Measurements from ENCODE around the gene KCNIP1.

KCNIP1 gene

GRCh38 chr5:170651604-170652277, 147.9 kb downstream of the KCNIP1 start:
- no peak for DNase-seq

DNA sequence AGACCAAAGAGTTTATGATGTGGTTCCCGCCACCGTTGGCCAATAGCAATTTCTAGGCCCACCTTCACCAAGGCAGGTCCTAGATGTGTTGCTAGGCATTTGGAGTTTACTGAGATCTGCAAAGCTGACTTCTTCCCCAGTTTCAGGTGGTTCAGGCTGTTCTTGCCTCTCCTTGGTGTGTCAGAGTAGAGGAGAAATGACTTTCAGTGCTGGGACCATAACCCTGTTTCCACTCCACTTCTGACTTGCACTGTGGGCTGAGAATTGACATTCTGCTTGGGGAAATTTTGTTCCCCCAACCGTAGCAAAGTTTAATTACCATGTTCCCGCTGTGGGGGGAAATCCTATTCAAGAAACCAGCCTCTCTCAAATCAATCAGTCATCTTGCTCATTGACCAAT, 151.7 kb downstream of the KCNIP1 start:
- no peak for DNase-seq

DNA sequence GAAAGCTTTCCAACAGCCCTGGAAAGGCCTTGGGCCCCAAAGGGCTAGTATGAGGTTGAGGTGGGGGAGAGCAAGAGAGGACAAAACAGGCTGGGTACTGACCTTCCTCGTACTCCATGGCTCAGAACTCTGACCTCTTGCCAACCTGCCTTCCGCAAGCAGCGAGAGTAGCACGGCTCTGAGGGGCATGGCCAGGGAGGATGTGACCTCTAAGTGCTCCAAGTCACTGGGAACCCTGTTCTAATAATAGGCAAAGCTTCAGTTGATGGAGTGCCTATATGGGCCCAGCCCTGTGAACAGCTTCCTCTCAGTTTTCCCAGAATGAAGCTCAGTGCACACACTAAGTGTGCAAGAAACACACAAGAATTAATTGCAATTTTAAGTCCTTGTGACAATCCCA, 152.1 kb downstream of the KCNIP1 start:
- no peak for DNase-seq

- no peak for DNase-seq
Observed at GRCh38 chr5:170656346-170656745, 152.5 kb downstream of the KCNIP1 start.

- DNase-seq, result no peak
Observed at GRCh38 chr5:170660531-170660930, 156.7 kb downstream of the KCNIP1 start.

- no peak for DNase-seq
Observed at GRCh38 chr5:170662966-170663365, 159.1 kb downstream of the KCNIP1 start.

DNA sequence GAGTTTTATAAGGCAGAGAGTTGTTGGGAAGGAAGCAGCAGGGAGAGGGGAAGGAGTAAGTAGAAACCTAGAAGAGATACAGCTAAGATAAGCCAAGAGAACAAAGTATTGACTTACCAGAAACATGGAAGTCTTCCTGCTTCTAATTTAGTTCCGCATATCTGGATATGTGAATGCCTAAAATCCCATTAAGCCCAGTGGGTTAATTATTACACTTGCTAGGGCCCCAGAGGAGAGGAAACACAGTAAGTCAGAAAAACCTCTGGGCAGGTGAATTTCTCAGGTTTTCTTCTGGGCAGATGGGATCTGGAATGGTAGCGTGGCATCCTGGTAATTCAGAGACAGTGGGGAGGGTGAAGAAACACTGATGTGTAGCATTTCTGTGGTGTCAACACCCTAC, 175.0 kb downstream of the KCNIP1 start:
- no peak for DNase-seq

- no peak for DNase-seq
Observed at GRCh38 chr5:170681013-170681433, 177.2 kb downstream of the KCNIP1 start.

DNA sequence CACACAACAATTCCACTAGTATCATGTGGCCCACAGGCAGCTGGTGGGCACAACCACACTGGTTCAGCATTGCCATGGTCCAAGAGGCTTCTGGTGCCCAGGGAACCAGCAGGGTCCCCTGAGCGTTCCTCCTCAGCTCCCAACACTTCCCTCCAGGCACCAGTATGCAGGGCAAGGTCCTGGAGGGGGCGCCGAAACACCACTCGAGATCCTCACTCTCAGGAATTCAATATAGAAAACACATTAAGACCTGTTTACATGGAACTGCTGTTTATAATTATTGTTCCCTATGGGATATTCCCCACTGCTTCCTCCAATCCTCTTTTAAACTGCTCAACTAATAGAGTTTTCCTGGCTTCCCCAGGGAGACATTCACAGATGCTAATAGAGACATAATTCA, 187.8 kb downstream of the KCNIP1 start:
- no peak for DNase-seq

DNA sequence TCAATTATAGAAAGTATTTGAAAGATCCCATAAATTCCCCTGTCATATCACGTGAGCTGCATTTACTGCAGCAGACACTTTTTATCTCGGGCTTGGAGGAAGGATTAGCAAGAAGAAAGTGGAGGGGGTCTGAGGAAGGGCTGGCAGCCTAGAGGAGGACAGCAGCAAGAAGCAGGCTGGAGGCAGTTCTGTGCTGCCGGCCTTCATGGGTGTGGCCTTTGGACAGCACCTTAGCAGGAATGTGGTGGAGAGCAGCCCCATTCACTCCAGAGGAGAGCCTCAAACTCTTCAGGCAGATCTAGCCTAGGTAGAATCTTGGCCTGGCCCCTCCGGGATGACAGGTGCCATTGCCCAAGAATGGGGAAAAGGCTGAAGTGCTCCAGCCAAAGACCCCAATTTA, 189.9 kb downstream of the KCNIP1 start:
- DNase-seq, result no peak

DNA sequence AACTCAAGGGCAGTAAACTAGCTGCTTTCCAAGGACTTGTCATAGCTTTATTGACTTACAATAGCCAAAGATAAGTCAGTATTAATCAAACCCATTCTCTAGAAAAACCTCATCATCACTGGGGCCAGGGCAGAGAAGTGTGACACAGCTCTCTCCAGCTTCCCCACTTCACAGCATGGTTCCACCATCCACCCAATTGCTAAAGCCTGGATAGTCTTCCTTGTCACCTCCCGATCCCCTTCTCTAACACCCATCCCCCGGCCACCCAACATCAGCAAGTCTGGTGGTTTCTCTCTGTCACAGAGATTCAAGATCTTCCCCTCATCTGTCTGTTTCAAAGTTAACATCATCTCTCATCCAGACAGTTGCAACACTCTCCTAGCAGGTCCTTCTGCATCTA, 191.1 kb downstream of the KCNIP1 start:
- DNase-seq, result no peak

GRCh38 chr5:170697031-170697430, 193.2 kb downstream of the KCNIP1 start:
- DNase-seq, result no peak

DNA sequence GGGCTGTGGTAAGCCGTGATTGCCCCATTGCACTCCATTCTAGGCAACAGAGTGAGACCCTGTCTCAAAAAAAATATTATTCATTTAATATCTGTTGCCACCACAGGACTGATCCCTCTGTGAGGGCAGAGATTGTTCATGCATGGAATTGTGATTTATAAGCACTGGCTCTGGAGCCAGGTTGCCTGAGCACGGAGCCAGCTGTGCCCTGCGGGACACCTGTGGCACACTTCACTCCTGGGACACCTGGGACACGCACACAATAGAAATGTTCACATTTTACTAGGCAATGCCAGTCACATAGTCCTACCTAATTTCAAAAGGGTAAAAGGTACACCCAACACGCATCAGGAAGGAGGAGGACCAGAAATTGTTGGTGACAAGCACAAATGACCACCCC, 196.7 kb downstream of the KCNIP1 start:
- DNase-seq, result no peak

DNA sequence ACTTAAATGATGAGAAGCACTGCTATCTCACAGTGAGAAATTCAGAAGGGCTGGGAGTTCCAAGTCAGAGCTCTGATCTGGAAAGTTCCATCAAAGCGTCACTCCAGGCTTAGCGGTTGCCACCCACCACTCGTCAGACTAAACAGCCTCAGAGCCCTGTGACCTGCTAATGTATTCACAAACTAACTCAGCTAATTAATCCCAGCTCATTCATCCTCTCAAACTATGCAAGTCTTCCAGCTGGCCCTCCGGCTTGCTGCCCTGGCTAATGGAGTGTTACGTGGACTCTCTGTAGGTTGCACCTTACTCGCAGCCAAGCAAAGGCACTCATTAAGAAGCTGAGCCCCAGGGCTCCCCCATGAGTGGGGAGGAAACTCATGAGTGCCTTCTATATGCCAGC, 197.5 kb downstream of the KCNIP1 start:
- DNase-seq, result no peak

- no peak for DNase-seq
Observed at GRCh38 chr5:170704417-170705192, 200.8 kb downstream of the KCNIP1 start.

GRCh38 chr5:170709640-170710039, 205.8 kb downstream of the KCNIP1 start:
- DNase-seq, result no peak

DNA sequence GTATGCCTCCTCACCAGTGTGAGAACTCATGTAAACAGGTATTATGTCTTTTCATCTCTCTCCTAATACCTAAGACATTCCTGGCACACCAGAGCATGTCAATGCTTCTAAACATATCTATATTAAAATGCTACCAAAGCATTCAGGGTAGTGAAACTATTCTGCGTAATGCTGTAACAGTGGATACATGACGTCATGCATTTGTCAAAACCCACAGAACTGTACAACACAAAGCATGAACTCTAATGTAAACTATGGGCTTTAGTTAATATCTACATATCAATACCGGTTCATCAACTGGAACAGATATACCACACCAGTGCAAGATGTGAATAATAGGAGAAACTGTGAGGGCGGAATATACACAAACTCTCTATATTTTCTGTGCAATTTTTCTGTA, 207.5 kb downstream of the KCNIP1 start:
- no peak for DNase-seq

DNA sequence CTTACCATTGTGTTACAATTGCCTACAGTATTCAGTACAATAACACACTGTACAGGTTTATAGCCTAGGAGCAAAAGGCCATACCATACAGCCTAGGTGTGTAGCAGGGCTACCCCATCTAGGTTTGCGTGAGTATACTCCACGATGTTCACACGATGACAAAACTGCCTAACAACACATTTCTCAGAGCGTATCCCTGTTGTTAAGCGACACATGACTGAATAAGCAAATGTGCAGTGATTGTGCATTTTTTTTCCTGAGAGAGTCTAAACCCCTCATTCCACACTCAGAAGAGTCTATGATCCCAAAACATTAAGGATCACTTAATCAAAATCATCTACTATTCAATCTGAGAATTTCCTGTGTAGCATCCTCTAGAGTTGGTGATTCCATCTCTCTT, 211.3 kb downstream of the KCNIP1 start:
- no peak for DNase-seq

DNA sequence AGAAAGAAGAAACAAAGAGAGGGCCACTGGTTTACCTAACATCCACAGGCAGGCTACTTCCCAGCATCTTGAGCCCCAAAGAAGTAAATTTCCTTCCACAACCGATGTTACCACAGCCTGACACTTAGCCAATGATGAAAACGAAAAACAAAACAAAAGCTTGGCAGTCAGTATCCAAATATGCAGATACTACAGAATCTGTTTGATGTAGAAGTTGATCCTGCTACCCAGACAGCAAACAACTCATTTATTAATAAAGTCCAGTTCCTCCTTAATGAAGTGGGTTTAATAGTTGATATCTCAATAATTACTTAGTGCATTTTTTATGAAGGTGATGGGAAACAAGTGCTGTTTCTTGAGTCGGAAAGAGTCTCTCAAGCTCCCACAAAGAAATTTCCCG, 212.6 kb downstream of the KCNIP1 start:
- no peak for DNase-seq

- no peak for DNase-seq
Observed at GRCh38 chr5:170719551-170719950, 215.7 kb downstream of the KCNIP1 start.

GRCh38 chr5:170720179-170720578, 216.4 kb downstream of the KCNIP1 start:
- DNase-seq, result no peak

DNA sequence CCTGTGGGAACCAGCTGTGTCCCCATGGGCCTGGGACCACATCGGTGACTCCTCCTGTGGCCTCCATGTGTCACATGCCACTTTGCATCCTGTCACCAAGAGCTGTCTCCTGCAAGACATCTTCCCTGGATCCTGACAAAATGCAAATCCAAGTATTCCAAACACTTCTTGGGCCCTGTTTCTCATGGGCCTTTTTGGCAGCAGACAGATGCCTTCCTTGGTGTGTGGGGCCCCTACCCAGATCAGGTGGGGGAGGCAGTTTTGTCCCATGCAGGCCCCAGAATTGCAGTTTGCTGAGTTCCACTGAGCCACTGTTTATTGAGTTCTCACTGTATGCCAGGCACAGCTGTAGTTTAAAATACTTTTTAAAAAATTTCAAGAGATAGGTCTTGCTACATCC, 217.2 kb downstream of the KCNIP1 start:
- DNase-seq, result no peak

DNA sequence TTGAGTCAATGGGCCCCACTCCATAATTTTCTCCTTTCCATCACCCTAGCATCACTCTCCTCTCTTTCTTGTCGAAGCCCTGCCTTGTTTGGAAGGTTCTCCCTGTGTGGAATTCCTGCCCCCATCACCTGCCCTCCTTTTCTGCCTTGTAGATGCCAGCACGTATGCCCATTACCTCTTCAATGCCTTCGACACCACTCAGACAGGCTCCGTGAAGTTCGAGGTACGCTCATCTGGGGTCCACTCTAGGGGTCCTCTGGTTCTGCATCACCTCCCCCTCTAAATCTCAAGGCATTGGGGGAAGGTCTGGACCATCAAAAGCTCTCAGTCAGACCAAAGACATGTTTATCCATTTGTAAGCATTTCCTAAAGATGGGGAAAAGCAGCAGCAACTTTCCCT, 217.9 kb downstream of the KCNIP1 start:
- DNase-seq, result no peak

DNA sequence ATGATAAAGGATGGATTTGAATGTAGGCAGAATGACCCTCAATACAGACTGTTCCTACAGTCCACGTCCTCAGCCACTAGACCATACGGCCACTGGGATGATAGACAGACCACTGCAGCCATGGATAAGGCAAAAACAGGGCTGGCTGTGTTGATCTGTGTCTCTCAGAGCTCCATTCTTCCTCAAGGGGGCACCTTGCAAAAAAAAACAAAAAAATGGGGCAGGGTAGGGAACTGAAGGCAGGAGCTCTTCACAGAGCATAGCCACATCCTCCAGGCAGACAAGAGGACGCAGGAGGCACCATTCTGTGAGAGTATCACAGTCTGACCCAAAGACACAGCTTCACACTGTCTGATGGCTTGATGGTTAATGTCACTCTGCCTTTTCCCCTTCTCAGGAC, 218.5 kb downstream of the KCNIP1 start:
- no peak for DNase-seq

GRCh38 chr5:170731052-170731451, 227.2 kb downstream of the KCNIP1 start:
- no peak for DNase-seq

Measured in activated CD4-positive, alpha-beta T cell treated with anti-CD3 and anti-CD28 coated beads, Interleukin-2, amount 50 U/mL, for 1 hour (primary cell).